GM18870 (cell line): Measurements from ENCODE around the gene FRZB.
A peak's percentile ranks its signal among the peaks of the same experiment; 100 is the strongest.
"Not testable (repeated sequence)": the region's sequence is repeated elsewhere in the genome, so short reads cannot be mapped to it uniquely, and the experiment has no call there.

ENCODE experiments used
- ATAC-seq: cut with Tn5 transposase; IDR thresholded peaks from one replicate; pipeline ENCODE4 v1.9.1; 2021; ENCODE audit warnings: moderate library complexity; ENCODE audit not compliant: unreplicated experiment

Gene FRZB, protein sequence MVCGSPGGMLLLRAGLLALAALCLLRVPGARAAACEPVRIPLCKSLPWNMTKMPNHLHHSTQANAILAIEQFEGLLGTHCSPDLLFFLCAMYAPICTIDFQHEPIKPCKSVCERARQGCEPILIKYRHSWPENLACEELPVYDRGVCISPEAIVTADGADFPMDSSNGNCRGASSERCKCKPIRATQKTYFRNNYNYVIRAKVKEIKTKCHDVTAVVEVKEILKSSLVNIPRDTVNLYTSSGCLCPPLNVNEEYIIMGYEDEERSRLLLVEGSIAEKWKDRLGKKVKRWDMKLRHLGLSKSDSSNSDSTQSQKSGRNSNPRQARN

GRCh38 chr2:182866461-182867406 lies at the start of gene FRZB:
TSS of gene FRZB (minus strand) at chr2:182866637. CDS start at chr2:182866552, 85 bp downstream.
- no peak for ATAC-seq

GRCh38 chr2:182915369-182916326 lies 49.2 kb upstream of the FRZB start:
- ATAC-seq: no peak

- ATAC-seq: no peak
Measured at GRCh38 chr2:182914852-182915251, 48.4 kb upstream of the FRZB start.

GRCh38 chr2:182913064-182913463 lies 46.6 kb upstream of the FRZB start:
- ATAC-seq: no peak

DNA sequence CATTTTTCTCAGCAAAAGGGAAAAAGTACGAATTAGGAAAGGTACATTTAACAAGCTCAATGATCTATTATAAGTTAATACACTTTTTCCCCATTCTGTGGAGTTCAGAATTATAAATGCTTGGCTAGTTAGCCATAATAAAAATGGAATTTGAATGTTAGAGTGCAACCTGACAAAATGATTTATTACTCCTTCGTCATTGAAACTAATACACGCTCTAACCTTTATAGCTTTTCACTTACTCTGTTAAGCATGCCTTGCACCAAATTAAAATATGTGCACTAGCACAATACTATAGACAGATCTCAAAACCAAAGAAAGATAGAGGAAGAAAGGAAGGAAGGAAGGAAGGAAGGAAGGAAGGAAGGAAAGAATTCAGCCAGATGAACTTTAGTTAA lies 46.1 kb upstream of the FRZB start:
- no peak for ATAC-seq

DNA sequence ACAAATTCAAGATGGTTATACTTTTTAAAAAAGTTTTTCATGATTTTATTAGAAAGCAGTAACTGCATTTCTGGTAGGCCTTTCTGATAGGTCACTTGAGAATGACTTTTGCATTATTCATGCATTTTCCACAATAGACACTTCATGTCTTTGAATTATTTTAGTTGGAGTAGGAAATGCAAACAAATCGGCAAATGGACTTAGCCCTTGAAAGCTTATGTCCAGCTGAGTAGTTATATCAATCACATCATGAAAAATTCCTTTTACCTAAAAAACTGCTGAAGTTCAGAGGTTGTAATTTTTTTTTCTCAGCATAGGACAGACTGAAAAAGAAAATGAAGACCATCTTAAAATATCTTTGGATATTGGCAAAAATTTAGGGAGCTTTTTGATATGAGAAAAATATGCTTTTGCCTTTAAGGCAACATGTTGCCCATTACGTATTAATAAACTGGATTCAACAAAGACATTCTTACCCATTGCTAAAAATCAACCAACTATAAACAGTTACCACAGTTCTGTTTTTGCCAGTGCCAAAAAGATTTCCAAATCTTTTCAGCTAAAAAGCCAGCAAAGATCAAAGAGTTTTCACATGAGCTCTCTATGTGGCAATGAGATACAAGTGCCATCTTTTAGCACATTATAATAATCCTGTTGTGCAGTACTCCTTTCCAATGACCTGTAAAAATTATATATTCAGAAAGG lies 45.5 kb upstream of the FRZB start:
- ATAC-seq: no peak

DNA sequence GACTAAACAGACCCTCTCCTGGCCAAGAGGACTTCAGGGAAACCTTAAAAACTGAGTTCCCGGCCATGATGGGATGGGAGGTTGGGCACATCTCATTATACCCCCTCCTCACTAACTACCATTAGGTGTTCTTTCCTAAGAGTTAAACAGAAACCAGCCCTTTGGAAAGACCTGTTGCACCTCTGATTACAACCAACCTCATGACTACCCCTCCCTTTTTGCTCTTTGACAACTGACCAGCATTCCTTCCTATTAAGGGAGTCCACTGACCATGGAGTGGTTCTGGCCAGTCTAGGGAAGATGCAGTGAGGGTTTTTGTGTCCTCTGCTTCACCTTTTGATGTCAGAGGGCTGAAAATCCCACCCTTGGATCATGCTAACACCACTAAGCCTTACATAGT lies 44.5 kb upstream of the FRZB start:
- no peak for ATAC-seq

GRCh38 chr2:182907081-182907830 lies 40.8 kb upstream of the FRZB start:
- no peak for ATAC-seq

DNA sequence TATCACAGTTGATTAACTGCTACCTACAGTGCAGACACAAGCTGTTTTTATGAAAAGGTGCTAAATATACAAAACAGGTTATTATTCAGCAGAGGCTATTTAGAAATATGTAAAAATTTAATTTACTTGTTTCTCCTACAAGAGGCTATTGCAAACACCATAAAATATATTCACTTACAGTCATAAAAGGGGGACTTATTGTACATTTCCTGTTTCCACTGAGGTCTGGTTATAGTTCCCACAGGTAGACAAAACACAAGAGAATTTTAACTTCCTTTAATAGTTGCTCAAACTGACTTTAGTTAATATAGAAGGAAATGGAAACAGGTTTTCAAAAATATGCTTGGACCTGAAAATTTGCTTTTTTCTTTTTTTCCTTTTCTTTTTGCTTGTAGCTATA lies 40.0 kb upstream of the FRZB start:
- ATAC-seq: peak; percentile 64

DNA sequence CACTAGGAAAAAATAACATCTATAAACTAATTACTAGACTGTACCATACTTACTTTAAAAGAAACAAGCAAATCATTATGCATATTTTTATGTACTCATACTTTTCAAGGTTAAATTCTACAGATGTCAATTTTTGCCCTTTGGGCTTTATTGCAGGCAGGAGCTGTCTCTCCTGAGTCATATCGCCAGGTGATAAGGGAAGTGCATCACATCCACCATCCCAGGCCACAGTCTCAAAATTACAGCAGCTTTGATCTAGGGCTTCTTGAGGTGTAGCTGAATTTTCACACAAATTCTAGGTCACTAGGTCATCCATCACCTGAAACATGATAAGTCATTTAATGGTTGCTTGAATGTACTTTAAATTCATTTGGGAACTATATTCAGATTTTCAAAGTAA lies 38.4 kb upstream of the FRZB start:
- no peak for ATAC-seq

- no peak for ATAC-seq
Measured at GRCh38 chr2:182903566-182903965, 37.1 kb upstream of the FRZB start.

DNA sequence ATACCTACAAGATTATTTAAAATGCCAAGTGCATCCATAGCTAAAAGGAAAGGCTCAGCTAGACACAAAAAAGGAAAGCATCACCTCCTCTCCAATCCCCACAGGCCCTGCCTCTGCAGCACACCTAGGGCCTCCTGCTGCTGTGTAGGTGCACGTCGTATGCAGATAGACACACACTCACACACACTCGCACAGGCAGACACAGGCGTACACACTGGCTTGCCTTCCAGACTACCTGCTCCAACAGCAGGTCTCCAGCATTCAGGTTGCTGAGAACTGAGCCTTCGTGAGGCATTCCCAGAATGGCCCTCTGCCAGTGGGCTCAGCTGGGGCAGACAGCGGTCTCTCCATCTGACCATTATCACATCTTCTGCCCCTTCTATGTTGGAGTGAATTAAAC lies 35.3 kb upstream of the FRZB start:
- no peak for ATAC-seq

GRCh38 chr2:182898718-182899117 lies 32.3 kb upstream of the FRZB start:
- no peak for ATAC-seq

DNA sequence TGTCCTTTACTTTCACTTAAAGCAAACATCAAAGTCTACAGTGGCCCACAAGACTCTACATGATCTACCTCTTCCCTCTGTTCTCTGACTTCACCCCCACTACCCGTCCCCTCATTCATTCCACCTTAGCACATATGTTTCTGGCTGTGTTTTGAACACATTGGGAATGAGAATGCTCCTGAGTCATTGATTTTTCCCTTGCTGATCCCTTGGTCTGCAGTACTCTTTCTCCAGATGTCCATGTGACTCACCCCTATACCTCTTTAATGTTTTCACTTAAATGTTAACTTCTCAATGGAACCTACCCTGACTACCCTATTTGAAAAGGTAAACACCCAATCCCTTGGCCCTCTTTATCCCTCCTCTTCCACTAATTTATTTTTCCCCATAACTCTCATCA lies 30.7 kb upstream of the FRZB start:
- no peak for ATAC-seq

DNA sequence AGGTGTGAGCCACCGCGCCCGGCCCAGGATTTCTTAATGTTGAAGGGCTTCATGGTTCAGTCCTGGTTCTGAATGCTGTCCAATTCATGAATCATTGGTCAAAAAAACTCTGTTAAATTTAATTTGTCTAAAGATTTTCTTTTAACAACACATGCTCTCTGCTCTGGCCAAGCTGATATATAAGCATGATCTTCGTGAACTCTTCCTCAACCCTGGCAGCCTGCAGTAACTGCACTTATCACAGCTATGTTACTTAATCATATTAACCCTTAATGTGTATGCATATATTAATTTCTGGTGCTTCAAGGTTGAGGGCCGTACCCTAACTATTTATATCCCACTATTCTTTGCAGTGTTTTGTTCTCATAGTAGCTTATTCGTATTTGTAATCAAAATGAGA lies 29.4 kb upstream of the FRZB start:
- ATAC-seq: no peak

DNA sequence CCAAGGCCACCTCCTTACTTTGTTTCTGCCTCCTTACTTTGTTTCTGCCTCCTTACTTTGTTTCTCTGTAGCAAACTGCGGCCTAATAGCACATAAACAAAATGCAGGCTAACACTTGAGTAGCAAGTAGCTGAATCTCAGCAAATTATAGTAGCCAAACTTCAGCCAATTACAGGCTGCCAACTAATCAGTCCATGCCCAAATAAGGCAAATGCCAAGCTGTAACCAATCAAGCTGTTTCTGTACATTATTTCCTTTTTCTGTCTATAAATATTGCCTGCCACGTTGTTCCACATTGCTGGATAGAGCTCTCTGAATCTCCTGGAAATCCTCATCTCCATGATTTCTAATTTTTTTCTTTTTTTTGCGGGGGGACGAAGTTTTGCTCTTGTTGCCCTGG lies 28.7 kb upstream of the FRZB start:
- ATAC-seq: no peak

GRCh38 chr2:182894174-182894573 lies 27.7 kb upstream of the FRZB start:
- no peak for ATAC-seq

GRCh38 chr2:182893666-182894065 lies 27.2 kb upstream of the FRZB start:
- ATAC-seq: no peak

- not testable (repeated sequence) for ATAC-seq
Measured at GRCh38 chr2:182893035-182893434, 26.6 kb upstream of the FRZB start.

GRCh38 chr2:182891611-182892010 lies 25.2 kb upstream of the FRZB start:
- ATAC-seq: no peak
